H1 (cell line): ENCODE measurements around the gene OR4E1.

Experiments
- ATF3 ChIP-seq: IDR thresholded peaks from 2 replicates; pipeline ENCODE4 v1.6.1; 2011; ENCODE audit warnings: low read depth, mild to moderate bottlenecking, low read length; ENCODE audit not compliant: insufficient read depth
- BRCA1 ChIP-seq: IDR thresholded peaks from 2 replicates; pipeline ENCODE4 v1.6.1; 2012; ENCODE audit warnings: low read depth, low read length, improper control_type of control experiment
- CEBPB ChIP-seq: IDR thresholded peaks from 2 replicates; pipeline ENCODE4 v1.6.1; 2012; ENCODE audit warnings: low read depth, low read length
- CTCF ChIP-seq, 3 experiments: IDR thresholded peaks; 1 replicate in 2 of 3; 2 replicates in 1 of 3; pipeline versions ENCODE4 v1.5.1 to v1.6.1; 2011; ENCODE audit warnings: low read length in 3 of 3, mild to moderate bottlenecking in 3 of 3, inconsistent platforms in 2 of 3, low read depth in 1 of 3, moderate library complexity in 1 of 3; ENCODE audit not compliant: insufficient read depth in 1 of 3; ENCODE audit errors: control extremely low read depth in 1 of 3
- HDAC2 ChIP-seq, 2 experiments: fragments of 300-600 bp in 1 of 2; sonication (generic) in 1 of 2; IDR thresholded peaks; 2 replicates each; pipeline ENCODE4 v1.6.1; 2011 to 2012; ENCODE audit warnings: low read depth in 2 of 2, low read length in 2 of 2, mild to moderate bottlenecking in 2 of 2, moderate library complexity in 2 of 2, borderline replicate concordance in 1 of 2, inconsistent platforms in 1 of 2
- MAFK ChIP-seq: IDR thresholded peaks from 2 replicates; pipeline ENCODE4 v1.6.1; 2012; ENCODE audit warnings: low read depth, mild to moderate bottlenecking, improper control_type of control experiment, low read length
- MAX ChIP-seq: IDR thresholded peaks from 2 replicates; pipeline ENCODE4 v1.6.1; 2012; ENCODE audit warnings: inconsistent platforms
- SP1 ChIP-seq: IDR thresholded peaks from 2 replicates; pipeline ENCODE4 v1.6.1; 2011; ENCODE audit warnings: low read depth, low read length
- TCF12 ChIP-seq: IDR thresholded peaks from 2 replicates; pipeline ENCODE4 v1.6.1; 2011; ENCODE audit warnings: low read depth, mild to moderate bottlenecking, low read length
- YY1 ChIP-seq: IDR thresholded peaks from 2 replicates; pipeline ENCODE4 v1.6.1; 2011; ENCODE audit warnings: low read depth, mild to moderate bottlenecking, low read length

- TF ChIP-seq SP1 (no peak), HDAC2 (IDR thresholded peaks at IDR 0.05; ENCODE audit: borderline replicate concordance in 1 of 2, low read depth in 2 of 2, low read length in 2 of 2) (no peak), MAFK (no peak), ATF3 (no peak), YY1 (no peak), MAX (no peak), CTCF (IDR thresholded peaks at IDR 0.05; ENCODE audit: control extremely low read depth in 1 of 3, insufficient read depth in 1 of 3, low read depth in 1 of 3, low read length in 3 of 3) (no peak), TCF12 (no peak), BRCA1 (no peak), CEBPB (no peak)
These were observed 42.5 kb downstream of the OR4E1 start for GRCh38 chr14:21631084-21631483.
